NB4 (cell line): ENCODE data around the gene REXO1.

Source experiments
- DNase-seq: peaks from one replicate; pipeline ENCODE4 v3.0.0; 2010; ENCODE audit warnings: low read depth
- H3K4me3 ChIP-seq: one replicate; pipeline ENCODE4 v1.5.1; 2011; ENCODE audit warnings: mild to moderate bottlenecking, low read depth, low read length, moderate library complexity
- MAX ChIP-seq: IDR thresholded peaks from 2 replicates; pipeline ENCODE4 v1.6.1; 2011; ENCODE audit warnings: low read depth, low read length
- MYC ChIP-seq: IDR thresholded peaks from 2 replicates; pipeline ENCODE4 v1.6.1; 2011; ENCODE audit warnings: low read depth, low read length
- POLR2A ChIP-seq: IDR thresholded peaks from 2 replicates; pipeline ENCODE4 v1.6.1; 2011; ENCODE audit warnings: mild to moderate bottlenecking; ENCODE audit not compliant: insufficient read length; ENCODE audit errors: extremely low read depth
- TF ChIP-seq, protein P1 (sequence below): IDR thresholded peaks from one replicate; pipeline ENCODE4 v1.5.1; 2012; ENCODE audit warnings: low read depth, low read length

Gene REXO1

GRCh38 chr19:1818549-1819195 is 29.6 kb downstream of the REXO1 start:
- TF ChIP-seq MAX = no peak
- no peak for TF ChIP-seq MYC
- no peak for TF ChIP-seq POLR2A
- TF ChIP-seq, protein P1, sequence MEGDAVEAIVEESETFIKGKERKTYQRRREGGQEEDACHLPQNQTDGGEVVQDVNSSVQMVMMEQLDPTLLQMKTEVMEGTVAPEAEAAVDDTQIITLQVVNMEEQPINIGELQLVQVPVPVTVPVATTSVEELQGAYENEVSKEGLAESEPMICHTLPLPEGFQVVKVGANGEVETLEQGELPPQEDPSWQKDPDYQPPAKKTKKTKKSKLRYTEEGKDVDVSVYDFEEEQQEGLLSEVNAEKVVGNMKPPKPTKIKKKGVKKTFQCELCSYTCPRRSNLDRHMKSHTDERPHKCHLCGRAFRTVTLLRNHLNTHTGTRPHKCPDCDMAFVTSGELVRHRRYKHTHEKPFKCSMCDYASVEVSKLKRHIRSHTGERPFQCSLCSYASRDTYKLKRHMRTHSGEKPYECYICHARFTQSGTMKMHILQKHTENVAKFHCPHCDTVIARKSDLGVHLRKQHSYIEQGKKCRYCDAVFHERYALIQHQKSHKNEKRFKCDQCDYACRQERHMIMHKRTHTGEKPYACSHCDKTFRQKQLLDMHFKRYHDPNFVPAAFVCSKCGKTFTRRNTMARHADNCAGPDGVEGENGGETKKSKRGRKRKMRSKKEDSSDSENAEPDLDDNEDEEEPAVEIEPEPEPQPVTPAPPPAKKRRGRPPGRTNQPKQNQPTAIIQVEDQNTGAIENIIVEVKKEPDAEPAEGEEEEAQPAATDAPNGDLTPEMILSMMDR = no peak
- DNase-seq = no peak
- no peak overlapping the region for H3K4me3 ChIP-seq

GRCh38 chr19:1817553-1818179 is 30.6 kb downstream of the REXO1 start:
- no peak for DNase-seq
- TF ChIP-seq, protein P1 = no peak
- TF ChIP-seq MYC (no peak), MAX (no peak), POLR2A (no peak)
- H3K4me3 ChIP-seq = no peak overlapping the region

- H3K4me3 ChIP-seq = no peak overlapping the region
- TF ChIP-seq MAX = no peak
- DNase-seq = no peak
Observed at GRCh38 chr19:1816530-1817298, 31.6 kb downstream of the REXO1 start.

GRCh38 chr19:1815605-1816529 is 32.4 kb downstream of the REXO1 start:
- H3K4me3 ChIP-seq = no peak overlapping the region
- TF ChIP-seq, protein P1 = no peak
- TF ChIP-seq MAX (no peak), POLR2A (no peak), MYC (no peak)
- DNase-seq = no peak

GRCh38 chr19:1814833-1815604 is 33.3 kb downstream of the REXO1 start:
- TF ChIP-seq, protein P1 = no peak
- no peak for TF ChIP-seq MAX
- no peak for TF ChIP-seq MYC
- TF ChIP-seq POLR2A = no peak
- H3K4me3 ChIP-seq = no peak overlapping the region
- no peak for DNase-seq
